Measurements from ENCODE around the gene UQCC2.
A peak's percentile ranks its signal among the peaks of the same experiment; 100 is the strongest.

UQCC2 gene

GRCh38 chr6:33671744-33672072 lies 39.8 kb downstream of the UQCC2 start:
- no peak for DNase-seq

DNA sequence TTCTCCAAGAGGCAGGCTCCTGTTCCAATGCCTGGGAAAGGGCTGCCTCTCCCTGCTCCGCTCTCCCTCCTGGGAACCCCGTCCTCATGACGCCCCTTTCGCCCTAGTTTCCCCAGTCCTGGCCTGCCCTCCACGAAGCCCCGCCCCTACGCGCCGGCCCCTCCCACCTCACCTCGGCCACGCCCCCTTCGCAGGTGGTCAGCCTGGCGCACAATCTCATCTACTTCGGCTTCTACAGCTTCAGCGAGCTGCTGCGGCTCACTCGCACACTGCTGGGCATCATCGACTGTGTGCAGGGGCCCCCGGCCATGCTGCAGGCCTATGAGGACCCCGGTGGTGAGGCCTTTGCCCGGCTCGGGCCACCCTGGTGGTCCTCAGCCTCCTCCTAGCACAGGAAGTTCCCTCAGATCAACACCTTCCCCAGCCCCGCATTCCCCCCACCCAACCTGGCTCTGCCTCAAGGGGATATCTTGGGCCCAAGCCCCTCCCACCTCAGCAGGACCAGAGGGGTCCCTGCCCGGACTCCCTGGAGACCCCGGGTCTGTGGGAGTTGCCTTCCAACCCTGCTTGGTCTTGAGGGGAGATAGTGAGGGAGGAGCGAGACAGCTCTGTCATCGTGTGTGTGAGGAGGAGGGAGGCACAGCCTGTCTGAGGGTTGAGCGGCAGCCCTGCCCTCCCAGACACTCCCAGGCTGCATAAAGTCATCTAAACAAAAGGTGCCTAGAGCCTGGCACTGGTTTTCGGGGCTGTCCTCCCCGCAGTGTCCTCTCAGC lies 40.3 kb downstream of the UQCC2 start:
- no peak for DNase-seq

DNA sequence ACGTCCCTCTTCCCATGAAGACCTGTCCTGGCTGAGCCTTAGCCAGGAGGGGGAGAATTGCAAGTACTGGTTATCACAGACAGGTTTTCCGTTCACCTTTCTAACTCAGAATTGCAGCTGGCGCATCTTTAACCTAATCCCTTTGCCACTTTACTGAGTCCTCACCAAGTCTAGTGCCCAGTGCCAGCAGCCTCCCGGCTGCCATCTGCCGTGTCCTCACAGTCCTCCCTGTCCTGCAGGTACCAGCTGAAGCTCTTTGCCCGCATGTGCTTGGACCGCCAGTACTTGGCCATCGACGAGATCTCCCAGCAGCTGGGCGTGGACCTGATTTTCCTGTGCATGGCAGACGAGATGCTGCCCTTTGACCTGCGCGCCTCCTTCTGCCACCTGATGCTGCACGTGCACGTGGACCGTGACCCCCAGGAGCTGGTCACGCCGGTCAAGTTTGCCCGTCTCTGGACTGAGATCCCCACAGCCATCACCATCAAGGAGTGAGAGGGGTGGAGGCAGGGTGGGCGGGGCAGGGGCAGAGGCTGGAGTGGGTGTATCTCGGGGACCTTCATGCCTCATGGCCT lies 41.3 kb downstream of the UQCC2 start:
- DNase-seq = no peak

- no peak for DNase-seq
Observed at GRCh38 chr6:33668914-33669313, 42.6 kb downstream of the UQCC2 start.

GRCh38 chr6:33668328-33668727 lies 43.2 kb downstream of the UQCC2 start:
- DNase-seq = no peak

GRCh38 chr6:33667776-33668175 lies 43.7 kb downstream of the UQCC2 start:
- no peak for DNase-seq

GRCh38 chr6:33667072-33667471 lies 44.4 kb downstream of the UQCC2 start:
- no peak for DNase-seq

- DNase-seq = no peak
Observed at GRCh38 chr6:33665957-33666356, 45.5 kb downstream of the UQCC2 start.

- no peak for DNase-seq
Observed at GRCh38 chr6:33664506-33665057, 46.9 kb downstream of the UQCC2 start.

DNA sequence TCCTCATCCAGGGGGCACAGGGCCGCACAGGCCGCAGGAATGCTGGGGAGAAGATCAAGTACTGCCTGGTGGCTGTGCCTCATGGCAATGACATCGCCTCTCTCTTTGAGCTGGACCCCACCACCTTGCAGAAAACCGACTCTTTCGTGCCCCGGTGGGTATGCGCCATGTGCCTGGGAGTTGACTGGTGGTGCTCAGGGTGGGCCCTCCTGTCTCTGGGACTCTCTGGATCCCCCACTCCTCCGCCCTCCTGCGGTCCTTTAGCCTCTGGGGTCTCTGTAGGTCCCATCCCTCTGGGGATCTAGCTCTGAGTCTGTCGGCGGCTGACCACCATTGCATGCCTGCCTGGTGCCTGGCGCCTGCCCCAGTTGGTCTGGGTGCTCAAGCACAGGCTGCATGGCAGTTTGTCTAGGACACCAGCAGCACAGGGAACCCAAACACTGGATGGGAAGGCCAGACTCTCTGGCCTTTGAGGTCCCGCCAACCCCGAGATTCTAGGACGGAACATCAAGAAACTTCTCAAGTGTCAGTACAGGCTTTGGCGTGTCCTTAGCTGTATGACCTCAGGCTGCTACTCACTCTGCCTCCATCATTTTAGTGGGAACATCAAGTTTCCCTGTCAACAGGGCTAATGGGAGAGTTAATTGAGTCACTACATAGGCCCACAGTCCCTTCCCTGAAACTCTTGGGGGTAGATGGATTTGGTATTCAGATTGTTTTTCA lies 47.6 kb downstream of the UQCC2 start:
- no peak for DNase-seq

DNA sequence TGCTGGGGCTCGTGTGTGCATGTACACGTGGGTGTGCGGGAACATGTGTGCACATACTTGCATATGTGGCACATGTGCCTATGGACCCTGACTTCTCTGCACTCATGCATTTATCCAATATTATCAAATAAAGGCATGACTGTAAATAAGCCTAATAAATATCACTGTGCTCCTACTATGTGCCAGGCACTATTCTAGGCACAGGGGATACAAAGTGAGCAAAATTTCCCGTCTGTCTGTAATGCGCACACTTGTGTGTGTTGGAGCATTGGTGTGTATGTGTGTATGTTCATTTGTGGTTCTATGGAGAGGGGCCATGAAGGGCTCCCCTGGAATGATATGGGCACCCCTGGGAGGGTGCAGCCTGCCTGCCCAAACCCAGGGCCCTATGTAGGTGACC lies 48.5 kb downstream of the UQCC2 start:
- DNase-seq = no peak

DNA sequence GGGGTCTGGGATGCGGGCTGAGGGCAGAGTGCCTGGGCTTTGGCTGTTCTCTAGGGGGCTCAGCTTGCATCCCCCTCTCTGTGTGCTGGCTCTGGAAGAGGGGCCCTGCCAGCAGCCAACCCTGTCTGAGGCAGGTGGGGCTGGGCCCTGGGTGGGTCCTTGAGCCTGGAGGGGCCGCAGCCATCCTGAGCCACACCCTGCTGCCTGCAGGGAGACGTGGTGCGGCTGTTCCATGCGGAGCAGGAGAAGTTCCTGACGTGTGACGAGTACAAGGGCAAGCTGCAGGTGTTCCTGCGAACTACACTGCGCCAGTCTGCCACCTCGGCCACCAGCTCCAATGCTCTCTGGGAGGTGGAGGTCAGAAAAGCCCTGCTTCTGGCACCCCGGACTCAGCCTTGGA lies 49.2 kb downstream of the UQCC2 start:
- DNase-seq = no peak

DNA sequence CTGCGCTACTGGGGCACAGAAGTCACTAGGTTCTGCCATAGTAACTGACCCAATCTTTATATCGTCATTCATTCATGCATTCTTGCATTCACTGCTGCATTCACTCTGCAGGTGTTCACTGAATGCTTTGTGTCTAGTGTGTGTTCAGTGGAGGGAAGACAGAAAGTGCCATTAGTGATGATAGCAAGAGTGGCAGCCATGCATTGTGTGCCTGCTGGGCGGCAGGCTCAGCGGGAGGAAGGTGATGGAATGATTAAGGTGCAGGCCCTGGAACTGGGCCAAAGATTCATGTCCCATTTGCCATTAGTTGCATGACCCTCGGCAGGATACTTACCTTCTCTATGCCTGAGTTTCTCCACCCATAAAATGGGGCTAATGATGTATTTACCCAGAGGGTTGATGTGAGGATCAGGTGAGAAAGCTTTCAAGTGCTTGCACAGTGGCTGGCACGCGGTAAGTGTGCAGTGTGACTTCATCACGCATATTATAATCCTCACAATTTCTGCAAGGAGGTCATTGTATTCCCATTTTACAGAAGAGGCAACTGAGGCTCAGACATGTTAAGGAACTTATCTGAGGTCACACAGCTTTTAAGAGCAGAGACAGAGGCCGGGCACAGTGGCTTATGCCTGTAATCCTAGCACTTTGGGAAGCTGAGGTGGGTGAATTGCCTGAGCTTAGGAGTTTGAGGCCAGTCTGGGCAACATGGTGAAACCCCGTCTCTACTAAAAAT lies 50.2 kb downstream of the UQCC2 start:
- DNase-seq = no peak

DNA sequence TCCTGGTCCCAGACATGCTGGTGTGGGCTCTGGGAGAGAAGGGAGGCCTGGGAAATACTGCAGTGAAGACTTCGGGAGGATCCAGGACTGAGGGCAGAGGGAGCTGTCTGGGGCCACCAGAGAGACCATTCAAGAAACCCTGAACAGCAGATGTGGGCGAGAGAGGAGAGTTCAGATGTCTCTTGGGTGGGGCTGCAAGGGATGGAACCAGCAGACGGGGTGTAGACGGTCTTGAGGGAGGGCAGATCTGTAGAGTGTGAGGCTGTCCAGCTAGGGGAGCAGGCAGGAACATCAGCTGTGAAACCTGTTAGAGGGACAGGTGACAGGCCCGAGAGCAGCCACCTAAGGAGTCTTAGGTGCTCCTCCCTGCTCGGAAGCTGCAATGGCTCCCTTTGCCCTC lies 51.5 kb downstream of the UQCC2 start:
- DNase-seq = no peak

- no peak for DNase-seq
Observed at GRCh38 chr6:33658982-33659689, 52.4 kb downstream of the UQCC2 start.

DNA sequence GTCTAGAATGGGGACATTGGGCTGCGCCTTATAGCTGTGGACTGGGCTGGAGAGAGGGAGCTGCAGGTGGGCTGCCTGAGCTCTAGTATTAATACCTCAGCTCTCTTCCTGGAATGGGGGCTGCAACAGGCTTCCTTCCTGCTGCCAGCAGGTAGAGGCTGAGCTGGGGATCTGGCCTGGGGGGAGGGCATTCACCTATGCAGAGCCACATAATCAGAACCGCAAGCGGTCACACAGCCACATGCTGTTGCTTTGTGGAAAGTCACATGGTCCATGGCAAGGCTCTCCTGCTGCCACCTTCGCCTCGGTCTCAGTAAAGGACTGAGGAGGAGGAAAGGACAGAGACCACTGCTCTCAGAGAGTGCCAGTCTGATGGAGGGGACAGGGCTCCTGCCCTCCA lies 54.7 kb downstream of the UQCC2 start:
- DNase-seq = no peak

GRCh38 chr6:33654831-33655554 lies 56.5 kb downstream of the UQCC2 start:
- DNase-seq = peak; percentile 19

DNA sequence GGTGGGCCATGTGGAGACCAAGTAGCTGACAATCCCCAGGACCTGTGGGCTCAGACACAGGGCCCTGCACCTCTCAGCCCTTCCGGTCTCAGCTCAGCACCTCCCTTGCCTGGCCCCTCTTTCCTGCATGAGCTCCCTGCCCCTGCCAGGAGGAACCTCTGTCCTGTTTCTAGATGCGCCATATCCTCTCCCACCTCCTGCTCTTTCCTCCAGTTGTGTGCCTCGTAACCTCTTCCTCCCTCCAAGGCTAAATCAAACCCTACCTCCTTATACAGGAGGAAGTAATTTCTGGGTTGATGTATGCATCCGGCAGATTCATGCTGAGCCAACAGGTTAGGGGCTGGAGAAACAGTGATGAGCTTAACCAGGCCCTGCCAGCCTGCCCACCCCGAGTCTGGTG lies 59.5 kb downstream of the UQCC2 start:
- no peak for DNase-seq

- DNase-seq = no peak
Observed at GRCh38 chr6:33651403-33651802, 60.1 kb downstream of the UQCC2 start.
